Measurements from ENCODE around the gene NAXE.
"Not testable (repeated sequence)": the region's sequence is repeated elsewhere in the genome, so short reads cannot be mapped to it uniquely, and the experiment has no call there.

NAXE gene

GRCh38 chr1:156579472-156579871 lies 12.1 kb upstream of the NAXE start, which contains the start of gene TTC24:
TTC24 (plus strand) TSS chr1:156579723; CDS start chr1:156581365, 1,642 bp downstream.
- Mint-ChIP-seq H3K9me3 (no peaks in the 10 kb centered on the region), H3K4me1 (peaks cover 25 to 45% of the 10 kb centered on the region in 2 donors), H3K27me3 (no peaks in the 10 kb centered on the region), H3K4me3 (peak within 1 kb of the TSS in 1 of 2 donors; percentile 11), H3K27ac (no peak within 1 kb of the TSS), H3K36me3 (peaks cover under 1 to 4% of the 10 kb centered on the region in 2 donors)
- ATAC-seq (replicated peaks) (no peak), DNase-seq (no peak)

DNA sequence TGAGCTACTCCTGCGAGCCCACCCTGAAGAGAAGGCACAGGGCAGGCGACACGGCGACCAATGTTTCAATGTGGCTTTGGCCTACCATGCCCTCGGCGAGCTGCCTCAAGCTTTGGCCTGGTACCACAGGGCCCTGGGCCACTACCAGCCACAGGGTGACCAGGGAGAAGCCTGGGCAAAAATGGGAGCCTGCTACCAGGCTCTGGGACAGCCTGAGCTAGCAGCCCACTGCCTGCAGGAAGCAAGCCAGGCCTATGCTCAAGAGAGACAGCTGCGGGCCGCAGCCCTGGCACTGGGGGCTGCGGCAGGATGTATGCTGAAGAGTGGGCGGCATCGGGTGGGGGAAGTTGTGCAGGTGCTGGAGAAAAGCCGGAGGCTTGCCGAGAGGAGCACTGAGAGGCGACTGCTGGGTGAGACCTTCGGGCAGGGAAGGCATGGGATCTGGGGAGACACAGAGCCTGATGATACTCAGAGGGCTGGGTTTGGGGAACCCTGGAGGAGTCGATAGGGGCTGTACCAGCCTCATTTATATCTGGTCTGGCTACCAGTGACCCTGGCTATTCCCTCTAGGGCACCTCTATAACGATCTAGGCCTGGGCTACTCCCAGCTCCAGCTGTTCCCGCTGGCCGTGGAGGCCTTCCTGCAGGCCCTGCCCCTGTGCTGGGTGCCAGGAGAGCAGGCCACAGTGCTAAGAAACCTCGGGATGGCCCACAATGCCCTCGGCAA lies 9.8 kb upstream of the NAXE start:
- no peaks in the 10 kb centered on the region for H3K27me3 Mint-ChIP-seq
- H3K27ac Mint-ChIP-seq, result peak overlapping the region; percentile 94
- peak; percentile 74 to 83 for ATAC-seq (replicated peaks)
- peaks cover 10 to 21% of the 10 kb centered on the region in 2 donors for H3K36me3 Mint-ChIP-seq
- H3K9me3 Mint-ChIP-seq, result no peaks in the 10 kb centered on the region
- peak overlapping the region; percentile 82 to 85 for H3K4me3 Mint-ChIP-seq
- peak; percentile 29 for DNase-seq
- peaks cover 29 to 49% of the 10 kb centered on the region in 2 donors for H3K4me1 Mint-ChIP-seq

- H3K27me3 Mint-ChIP-seq, result no peaks in the 10 kb centered on the region
- H3K9me3 Mint-ChIP-seq, result no peaks in the 10 kb centered on the region
- peak; percentile 75 to 77 for ATAC-seq (replicated peaks)
- H3K27ac Mint-ChIP-seq, result peak overlapping the region; percentile 94
- DNase-seq, result peak; percentile 33
- peak overlapping the region; percentile 82 to 85 for H3K4me3 Mint-ChIP-seq
- H3K36me3 Mint-ChIP-seq, result peaks cover 10 to 21% of the 10 kb centered on the region in 2 donors
- peaks cover 29 to 49% of the 10 kb centered on the region in 2 donors for H3K4me1 Mint-ChIP-seq
These were observed 9.1 kb upstream of the NAXE start for GRCh38 chr1:156582388-156583017.

GRCh38 chr1:156583821-156584622 lies 7.6 kb upstream of the NAXE start:
- H3K27ac Mint-ChIP-seq, result peak overlapping the region; percentile 66
- no peaks in the 10 kb centered on the region for H3K9me3 Mint-ChIP-seq
- H3K36me3 Mint-ChIP-seq, result peaks cover 10 to 21% of the 10 kb centered on the region in 2 donors
- peak; percentile 33 to 36 for ATAC-seq (replicated peaks)
- peaks cover 29 to 43% of the 10 kb centered on the region in 2 donors for H3K4me1 Mint-ChIP-seq
- no peaks in the 10 kb centered on the region for H3K27me3 Mint-ChIP-seq
- peak overlapping the region; percentile 82 to 85 for H3K4me3 Mint-ChIP-seq
- DNase-seq, result peak; percentile 56

- H3K27me3 Mint-ChIP-seq, result no peaks in the 10 kb centered on the region
- no peak overlapping the region for H3K27ac Mint-ChIP-seq
- no peaks in the 10 kb centered on the region for H3K9me3 Mint-ChIP-seq
- H3K4me1 Mint-ChIP-seq, result peaks cover 29 to 43% of the 10 kb centered on the region in 2 donors
- no peak overlapping the region for H3K4me3 Mint-ChIP-seq
- no peak for ATAC-seq (replicated peaks)
- DNase-seq, result no peak
- peaks cover 10 to 21% of the 10 kb centered on the region in 2 donors for H3K36me3 Mint-ChIP-seq
These were observed 6.8 kb upstream of the NAXE start for GRCh38 chr1:156584813-156585212.

DNA sequence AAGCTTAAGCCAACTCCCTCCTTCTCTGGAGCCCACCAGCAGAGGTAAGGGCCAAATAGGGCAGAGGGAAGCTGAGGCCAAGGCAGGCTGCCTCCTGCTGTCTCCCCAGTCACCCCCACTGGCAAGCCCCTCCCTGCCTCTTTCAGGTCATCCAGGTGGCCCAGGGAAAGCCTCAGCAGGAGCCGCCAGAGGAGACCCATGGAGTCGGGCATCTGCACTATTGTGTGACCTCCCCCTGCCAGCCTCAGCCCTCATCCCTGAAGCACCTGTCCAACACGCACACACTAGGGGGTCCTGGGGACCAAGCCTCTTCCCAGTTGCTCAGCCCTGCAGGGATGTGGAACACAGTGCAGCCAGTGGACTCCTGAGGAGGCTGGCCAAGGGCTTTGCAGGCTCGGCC lies 5.3 kb upstream of the NAXE start:
- ATAC-seq (replicated peaks) (no peak), DNase-seq (no peak)
- Mint-ChIP-seq H3K36me3 (peaks cover 10 to 21% of the 10 kb centered on the region in 2 donors), H3K4me3 (no peak overlapping the region), H3K27ac (no peak overlapping the region), H3K9me3 (no peaks in the 10 kb centered on the region), H3K4me1 (peaks cover 28 to 47% of the 10 kb centered on the region in 2 donors), H3K27me3 (no peaks in the 10 kb centered on the region)

- DNase-seq, result no peak
- no peak overlapping the region for H3K4me3 Mint-ChIP-seq
- no peak overlapping the region for H3K27ac Mint-ChIP-seq
- no peak for ATAC-seq (replicated peaks)
- peaks cover 10 to 21% of the 10 kb centered on the region in 2 donors for H3K36me3 Mint-ChIP-seq
- H3K27me3 Mint-ChIP-seq, result no peaks in the 10 kb centered on the region
- no peaks in the 10 kb centered on the region for H3K9me3 Mint-ChIP-seq
- H3K4me1 Mint-ChIP-seq, result peaks cover 25 to 40% of the 10 kb centered on the region in 2 donors
These were observed 4.6 kb upstream of the NAXE start for GRCh38 chr1:156586892-156587477.

DNA sequence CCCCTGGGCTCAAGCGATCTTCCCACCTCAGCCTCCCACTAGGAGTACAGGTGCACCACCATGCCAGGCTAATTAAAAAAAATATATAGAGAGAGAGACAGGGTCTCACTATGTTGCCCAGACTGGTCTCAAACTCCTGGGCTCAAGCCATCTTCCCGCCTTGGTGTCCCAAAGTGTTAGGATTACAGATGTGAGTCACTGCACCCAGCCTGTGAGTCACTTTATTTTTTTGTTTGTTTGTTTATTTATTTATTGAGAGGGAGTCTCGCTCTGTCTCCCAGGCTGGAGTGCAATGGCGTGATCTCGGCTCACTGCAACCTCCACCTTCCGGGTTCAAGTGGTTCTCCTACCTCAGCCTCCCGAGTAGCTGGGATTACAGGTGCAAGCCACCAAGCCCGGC lies 3.6 kb upstream of the NAXE start:
- not testable (repeated sequence) for H3K4me3 Mint-ChIP-seq; H3K9me3 Mint-ChIP-seq; ATAC-seq (replicated peaks); H3K27ac Mint-ChIP-seq; DNase-seq; H3K27me3 Mint-ChIP-seq
- H3K4me1 Mint-ChIP-seq, result peaks cover 21 to 38% of the 10 kb centered on the region in 2 donors
- H3K36me3 Mint-ChIP-seq, result peaks cover 11 to 24% of the 10 kb centered on the region in 2 donors

- Mint-ChIP-seq H3K27me3 (no peaks in the 10 kb centered on the region), H3K36me3 (peaks cover 15 to 24% of the 10 kb centered on the region in 2 donors), H3K4me3 (no peak overlapping the region), H3K4me1 (peaks cover 11 to 34% of the 10 kb centered on the region in 2 donors), H3K27ac (no peak overlapping the region), H3K9me3 (no peaks in the 10 kb centered on the region)
- ATAC-seq (replicated peaks) (no peak), DNase-seq (no peak)
These were observed 2.0 kb upstream of the NAXE start for GRCh38 chr1:156589546-156589945.

GRCh38 chr1:156590326-156591180 lies 1.0 kb upstream of the NAXE start:
- Mint-ChIP-seq H3K27me3 (no peaks in the 10 kb centered on the region), H3K27ac (peak overlapping the region; percentile 91), H3K36me3 (peaks cover 17 to 19% of the 10 kb centered on the region in 2 donors), H3K9me3 (no peaks in the 10 kb centered on the region), H3K4me1 (peaks cover 16 to 36% of the 10 kb centered on the region in 2 donors), H3K4me3 (peak overlapping the region; percentile 84 to 91)
- DNase-seq (no peak), ATAC-seq (replicated peaks) (no peak)

DNA sequence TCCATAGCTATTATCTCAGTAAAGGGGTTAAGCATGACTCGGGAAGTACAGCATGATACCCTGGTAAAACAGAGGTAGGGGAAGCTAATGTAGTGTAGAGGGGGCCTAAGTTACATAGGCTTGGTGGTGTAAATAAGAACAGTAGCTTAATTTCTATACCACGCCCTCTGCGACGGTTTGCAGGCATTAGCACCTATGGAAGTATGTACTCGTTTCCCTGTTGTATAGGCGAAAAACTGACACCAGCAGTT lies 470 bp upstream of the NAXE start:
- Mint-ChIP-seq H3K4me1 (peaks cover 17 to 36% of the 10 kb centered on the region in 2 donors), H3K27me3 (no peaks in the 10 kb centered on the region), H3K36me3 (peaks cover 12 to 20% of the 10 kb centered on the region in 2 donors), H3K9me3 (no peaks in the 10 kb centered on the region), H3K27ac (peak overlapping the region; percentile 91), H3K4me3 (peak overlapping the region; percentile 84 to 91)
- no peak for DNase-seq
- peak; percentile 30 to 41 for ATAC-seq (replicated peaks)

- peak overlapping the region; percentile 92 for H3K27ac Mint-ChIP-seq
- H3K4me1 Mint-ChIP-seq, result peaks cover 23 to 43% of the 10 kb centered on the region in 2 donors
- H3K9me3 Mint-ChIP-seq, result no peaks in the 10 kb centered on the region
- H3K36me3 Mint-ChIP-seq, result peaks cover 12 to 30% of the 10 kb centered on the region in 2 donors
- H3K4me3 Mint-ChIP-seq, result peak overlapping the region; percentile 84 to 91
- no peak for ATAC-seq (replicated peaks)
- no peaks in the 10 kb centered on the region for H3K27me3 Mint-ChIP-seq
- no peak for DNase-seq
These were observed 758 bp downstream of the NAXE start for GRCh38 chr1:156592158-156592909.

Measured in stimulated activated naive B cell treated with anti-CD40 and anti-IgM and Interleukin-4, amounts not matched to agents 10 μg/mL and 1 μg/mL and 100 μg/mL, for 72 hours (primary cell).